ENCODE results near the gene SNX24. TPM values are rescaled to one million over a fixed set of nuclear protein-coding genes. Genes with fewer than 3 reads are reported as not detected.

SNX24 gene
- total RNA-seq, 1 experiment from 2014 or later: 10.3 TPM

GRCh38 chr5:122981846-122982245 lies 136.4 kb downstream of the SNX24 start:
- no peak overlapping the region for H2AFZ ChIP-seq (ENCODE audit: low read length)
- no peaks in the 10 kb centered on the region for H3K36me3 ChIP-seq (ENCODE audit: low read depth, low read length)
- TF ChIP-seq CTCF (conservative IDR thresholded peaks at IDR 0.05; ENCODE audit: low read depth, low read length): no peak
- no peak for TF ChIP-seq EZH2phosphoT487 (IDR thresholded peaks at IDR 0.05; ENCODE audit: borderline replicate concordance, low read length)
- TF ChIP-seq EZH2 (IDR thresholded peaks at IDR 0.05; ENCODE audit: low read length, unreplicated experiment): no peak
- H3F3A ChIP-seq (ENCODE audit: low read length, unreplicated experiment): no peaks in the 10 kb centered on the region
- no peaks in the 10 kb centered on the region for H3K9me3 ChIP-seq (ENCODE audit: low read length)
- BruUV-seq (replicated peaks): no TSS peak
- ChIA-PET POLR2A (ENCODE audit: unreplicated experiment) (no interaction called here), CTCF (no interaction called here)
- H3K4me3 ChIP-seq (ENCODE audit: low read length): no peak overlapping the region
- H3K9ac ChIP-seq (ENCODE audit: low read length): no peak overlapping the region
- H4K20me1 ChIP-seq (ENCODE audit: low read length): no peaks in the 10 kb centered on the region
- no peaks in the 10 kb centered on the region for H3K27me3 ChIP-seq (ENCODE audit: low read length)
- intact Hi-C loops (cut with micrococcal nuclease): no loop called here
- H3K4me2 ChIP-seq (ENCODE audit: low read length): no peak overlapping the region
- no peak for DNase-seq
- H3K79me2 ChIP-seq (ENCODE audit: low read length): no peaks in the 10 kb centered on the region
- no peak for ATAC-seq
- no peaks in the 10 kb centered on the region for H3K4me1 ChIP-seq (ENCODE audit: insufficient read depth, low read length)
- H3K9me2 ChIP-seq (replicated peaks; ENCODE audit: low read length): no peaks in the 10 kb centered on the region
- H3K27ac ChIP-seq (ENCODE audit: low read length): no peak overlapping the region

GRCh38 chr5:122982376-122982775 lies 137.0 kb downstream of the SNX24 start:
- intact Hi-C loops (cut with micrococcal nuclease): no loop called here
- BruUV-seq (replicated peaks): no TSS peak
- DNase-seq (no peak), ATAC-seq (no peak)
- ChIA-PET CTCF (no interaction called here), POLR2A (ENCODE audit: unreplicated experiment) (no interaction called here)
- Histone ChIP-seq H3K4me2 (ENCODE audit: low read length) (no peak overlapping the region), H3K4me1 (ENCODE audit: insufficient read depth, low read length) (no peaks in the 10 kb centered on the region), H3K79me2 (ENCODE audit: low read length) (no peaks in the 10 kb centered on the region), H3F3A (ENCODE audit: low read length, unreplicated experiment) (no peaks in the 10 kb centered on the region), H3K9ac (ENCODE audit: low read length) (no peak overlapping the region), H4K20me1 (ENCODE audit: low read length) (no peaks in the 10 kb centered on the region), H3K27me3 (ENCODE audit: low read length) (no peaks in the 10 kb centered on the region), H3K4me3 (ENCODE audit: low read length) (no peak overlapping the region), H3K27ac (ENCODE audit: low read length) (no peak overlapping the region), H3K9me3 (ENCODE audit: low read length) (no peaks in the 10 kb centered on the region), H3K9me2 (replicated peaks; ENCODE audit: low read length) (no peaks in the 10 kb centered on the region), H3K36me3 (ENCODE audit: low read depth, low read length) (no peaks in the 10 kb centered on the region), H2AFZ (ENCODE audit: low read length) (no peak overlapping the region)
- TF ChIP-seq EZH2phosphoT487 (IDR thresholded peaks at IDR 0.05; ENCODE audit: borderline replicate concordance, low read length): no peak
- TF ChIP-seq EZH2 (IDR thresholded peaks at IDR 0.05; ENCODE audit: low read length, unreplicated experiment): no peak
- TF ChIP-seq CTCF (conservative IDR thresholded peaks at IDR 0.05; ENCODE audit: low read depth, low read length): no peak

- Histone ChIP-seq H3K4me1 (ENCODE audit: insufficient read depth, low read length) (no peaks in the 10 kb centered on the region), H3K36me3 (ENCODE audit: low read depth, low read length) (no peaks in the 10 kb centered on the region), H3K9ac (ENCODE audit: low read length) (no peak overlapping the region), H3K79me2 (ENCODE audit: low read length) (no peaks in the 10 kb centered on the region), H3K27me3 (ENCODE audit: low read length) (no peaks in the 10 kb centered on the region), H3K27ac (ENCODE audit: low read length) (no peak overlapping the region), H3K9me3 (ENCODE audit: low read length) (no peaks in the 10 kb centered on the region), H4K20me1 (ENCODE audit: low read length) (no peaks in the 10 kb centered on the region), H3K9me2 (replicated peaks; ENCODE audit: low read length) (no peaks in the 10 kb centered on the region), H3F3A (ENCODE audit: low read length, unreplicated experiment) (no peaks in the 10 kb centered on the region), H3K4me2 (ENCODE audit: low read length) (no peak overlapping the region), H2AFZ (ENCODE audit: low read length) (no peak overlapping the region), H3K4me3 (ENCODE audit: low read length) (no peak overlapping the region)
- POLR2A ChIA-PET (ENCODE audit: unreplicated experiment): no interaction called here
- CTCF ChIA-PET: no interaction called here
- intact Hi-C loops (cut with micrococcal nuclease): no loop called here
- BruUV-seq (replicated peaks): no TSS peak
- DNase-seq (no peak), ATAC-seq (no peak)
- TF ChIP-seq EZH2phosphoT487 (IDR thresholded peaks at IDR 0.05; ENCODE audit: borderline replicate concordance, low read length) (no peak), EZH2 (IDR thresholded peaks at IDR 0.05; ENCODE audit: low read length, unreplicated experiment) (no peak), CTCF (conservative IDR thresholded peaks at IDR 0.05; ENCODE audit: low read depth, low read length) (no peak)
Observed at GRCh38 chr5:122984425-122984824, 139.0 kb downstream of the SNX24 start.

All from PC-3 (cell line).